H1 (cell line): ENCODE results near the gene SUGP1. TPM values are rescaled to one million over a fixed set of nuclear protein-coding genes. Genes with fewer than 3 reads are reported as not detected.

Source experiments
- CBX5 ChIP-seq: fragments of 300-800, 300-1000 bp; sonication (generic); IDR thresholded peaks from 2 replicates; pipeline ENCODE4 v1.7.1; 2016; ENCODE audit warnings: antibody characterized with exemption, low read length, low read depth
- FOSL1 ChIP-seq: IDR thresholded peaks from 2 replicates; pipeline ENCODE4 v1.6.1; 2011; ENCODE audit warnings: mild to moderate bottlenecking, low read depth, low read length, moderate library complexity; ENCODE audit not compliant: insufficient read depth
- HDAC2 ChIP-seq, 2 experiments: fragments of 300-600 bp in 1 of 2; sonication (generic) in 1 of 2; IDR thresholded peaks; 2 replicates each; pipeline ENCODE4 v1.6.1; 2011 to 2012; ENCODE audit warnings: low read depth in 2 of 2, low read length in 2 of 2, mild to moderate bottlenecking in 2 of 2, moderate library complexity in 2 of 2, borderline replicate concordance in 1 of 2, inconsistent platforms in 1 of 2
- MAFK ChIP-seq: IDR thresholded peaks from 2 replicates; pipeline ENCODE4 v1.6.1; 2012; ENCODE audit warnings: low read depth, mild to moderate bottlenecking, improper control_type of control experiment, low read length
- POLR2AphosphoS5 ChIP-seq: IDR thresholded peaks from 2 replicates; pipeline ENCODE4 v1.6.1; 2011; ENCODE audit warnings: low read depth, low read length
- RNF2 ChIP-seq: fragments of 200-900, 300-1000 bp; sonication (generic); IDR thresholded peaks from 2 replicates; pipeline ENCODE4 v1.7.1; 2016; ENCODE audit warnings: borderline replicate concordance, low read depth, mild to moderate bottlenecking, antibody characterized with exemption, low read length; ENCODE audit not compliant: poor library complexity, severe bottlenecking; ENCODE audit errors: missing control alignments
- SAP30 ChIP-seq: fragments of 300-600 bp; sonication (generic); IDR thresholded peaks from 2 replicates; pipeline ENCODE4 v1.7.1; 2012; ENCODE audit warnings: low read length, moderate library complexity, mild to moderate bottlenecking, inconsistent platforms; ENCODE audit not compliant: insufficient read depth, insufficient replicate concordance
- SUZ12 ChIP-seq: fragments of 200-600 bp; sonication (generic); IDR thresholded peaks from 2 replicates; pipeline ENCODE4 v1.6.1; 2012; ENCODE audit warnings: mild to moderate bottlenecking, inconsistent platforms, low read length, moderate library complexity, mixed read lengths
- TAF1 ChIP-seq: IDR thresholded peaks from 2 replicates; pipeline ENCODE4 v1.6.1; 2011; ENCODE audit warnings: mild to moderate bottlenecking, low read depth, low read length
- polyA plus RNA-seq, 7 experiments: library from polyadenylated mRNA; depleted of rRNA in 3 of 7; stranded (reverse) in 5 of 7; unstranded in 2 of 7; fragments of >200 nt in 5 of 7; fragments of 200-250 nt in 2 of 7; gene quantifications; 1 replicate in 5 of 7; 2 replicates in 1 of 7; 4 replicates in 1 of 7; pipeline versions ENCODE4 v1.2.1 to v1.2.3, GENCODE V29; 2011 to 2013; ENCODE audit warnings: missing spikeins in 2 of 7, mixed read lengths in 2 of 7
- total RNA-seq: library from RNA; stranded (reverse); fragmentation: NEBNext Ultra II Directional; extraction: Animal tissue kit (Norgen Biotek cat#: 25700); gene quantifications from 2 replicates; pipeline ENCODE4 v1.2.1, GENCODE V29; 2021

The SUGP1 gene
- total and polyA plus RNA-seq, 2 of the 8 experiments (the other 6 are each of a cell fraction or from before 2014, with no cell fraction given), result 38.5 to 65.2 TPM

DNA sequence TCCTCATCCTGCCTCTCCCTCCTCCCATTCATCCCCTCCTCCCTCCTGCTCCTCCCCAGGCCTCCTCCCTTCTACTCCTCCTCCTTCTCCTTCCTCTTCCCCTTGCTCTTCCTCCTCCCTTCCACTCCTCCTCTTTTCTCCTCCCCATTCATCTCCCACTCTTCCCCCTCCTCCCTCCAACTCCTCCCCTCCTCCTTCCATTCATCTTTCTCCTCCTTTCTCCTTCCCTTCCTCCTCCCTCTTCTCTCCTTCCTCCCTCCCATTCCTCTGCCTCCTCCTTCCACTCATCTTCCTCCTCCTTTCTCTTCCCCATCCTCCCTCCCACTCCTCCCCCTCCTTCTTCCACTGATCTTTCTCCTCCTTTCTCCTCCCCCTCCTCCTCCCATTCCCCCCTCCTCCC lies 80.6 kb downstream of the SUGP1 start (continued):
- TF ChIP-seq RNF2, result no peak
- TF ChIP-seq HDAC2 (IDR thresholded peaks at IDR 0.05; ENCODE audit: borderline replicate concordance in 1 of 2, low read depth in 2 of 2, low read length in 2 of 2), result no peak
- TF ChIP-seq FOSL1, result no peak
- TF ChIP-seq POLR2AphosphoS5, result no peak
- TF ChIP-seq MAFK, result no peak
- TF ChIP-seq CBX5, result no peak
- no peak for TF ChIP-seq SAP30
- TF ChIP-seq SUZ12, result no peak
- no peak for TF ChIP-seq TAF1
